Epithelial cell of esophagus (primary cell): ENCODE data around the gene CADPS.

Experiments
- DNase-seq: peaks from one replicate; pipeline ENCODE4 v3.0.0; 2010; ENCODE audit warnings: low read depth
- H3K4me3 ChIP-seq: 2 replicates; pipeline ENCODE4 v1.5.1; 2011; ENCODE audit warnings: mild to moderate bottlenecking, low read length, control low read depth
- CTCF ChIP-seq: IDR thresholded peaks from 2 replicates; pipeline ENCODE4 v1.5.1; 2011; ENCODE audit warnings: low read depth, mild to moderate bottlenecking, low read length, control low read depth, inconsistent platforms; ENCODE audit not compliant: insufficient read depth; ENCODE audit errors: missing control alignments

CADPS gene

DNA sequence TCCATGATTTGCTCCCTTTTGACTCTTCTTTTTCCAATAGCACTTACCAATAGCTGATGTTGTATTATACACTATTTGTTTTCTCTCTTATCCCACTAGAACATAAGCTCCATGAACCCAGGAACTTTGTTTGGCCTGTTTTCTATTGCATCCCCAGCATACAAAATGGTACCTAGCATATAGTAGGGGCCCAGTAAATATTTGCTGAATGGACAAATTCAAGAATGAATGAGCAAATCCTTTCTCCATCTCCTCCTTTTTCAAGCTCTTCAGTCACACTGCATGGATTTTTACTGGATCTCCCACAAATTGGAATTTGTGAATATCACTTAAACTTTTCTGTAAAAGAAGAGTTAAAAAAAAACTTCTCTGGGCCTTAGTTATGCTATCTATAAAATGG is 435.2 kb downstream of the CADPS start:
- TF ChIP-seq CTCF = no peak
- no peak for DNase-seq
- H3K4me3 ChIP-seq = no peak overlapping the region

DNA sequence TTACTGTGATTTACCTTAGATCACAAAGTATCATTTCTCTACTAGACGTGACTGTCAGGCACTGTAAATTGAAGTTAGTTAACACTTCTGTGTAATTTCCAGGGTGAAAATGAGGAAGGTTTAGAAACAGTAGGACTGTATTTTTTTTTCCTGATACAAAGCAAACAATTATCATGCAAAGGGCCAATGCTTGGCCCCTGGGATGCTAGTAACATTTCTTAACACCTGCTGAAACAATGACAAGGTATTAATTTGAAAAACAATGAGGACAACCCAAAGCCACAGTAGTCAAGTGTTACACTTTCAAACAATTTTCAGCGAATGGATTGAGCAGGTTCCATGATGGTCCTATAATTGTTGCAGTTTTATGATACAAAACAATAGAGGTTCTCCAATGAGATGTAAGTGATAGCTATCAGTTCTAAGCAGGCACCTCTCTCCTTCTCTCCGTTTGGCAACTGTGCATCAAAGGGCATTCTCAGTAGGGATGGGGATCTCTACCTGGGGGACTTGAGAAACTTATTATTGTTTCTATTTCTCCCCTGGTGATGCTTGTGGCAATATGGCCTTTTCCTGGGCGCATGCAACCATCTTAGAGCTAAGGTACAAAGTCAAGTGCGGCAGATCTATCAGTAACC is 435.9 kb downstream of the CADPS start:
- no peak for DNase-seq
- H3K4me3 ChIP-seq = no peak overlapping the region
- TF ChIP-seq CTCF = no peak

DNA sequence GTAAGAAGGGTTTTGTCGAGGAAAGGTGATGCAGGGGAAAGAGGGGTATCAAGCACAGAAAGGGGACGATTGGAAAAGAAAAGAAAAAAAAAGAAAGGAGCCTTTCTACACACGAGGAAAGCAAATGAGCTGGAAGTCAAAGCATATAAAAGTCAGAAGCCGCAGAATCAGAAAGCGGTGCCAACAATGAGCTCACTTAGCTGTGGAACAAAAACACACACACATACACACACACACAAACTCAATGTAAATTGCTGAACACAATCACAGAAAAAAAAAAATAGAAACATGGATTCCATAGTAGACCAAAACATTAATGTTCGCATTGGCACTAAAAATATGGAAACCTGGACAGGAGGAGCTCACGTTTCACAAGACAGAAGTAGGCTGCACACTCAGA is 438.4 kb downstream of the CADPS start:
- no peak for TF ChIP-seq CTCF
- no peak overlapping the region for H3K4me3 ChIP-seq
- no peak for DNase-seq

DNA sequence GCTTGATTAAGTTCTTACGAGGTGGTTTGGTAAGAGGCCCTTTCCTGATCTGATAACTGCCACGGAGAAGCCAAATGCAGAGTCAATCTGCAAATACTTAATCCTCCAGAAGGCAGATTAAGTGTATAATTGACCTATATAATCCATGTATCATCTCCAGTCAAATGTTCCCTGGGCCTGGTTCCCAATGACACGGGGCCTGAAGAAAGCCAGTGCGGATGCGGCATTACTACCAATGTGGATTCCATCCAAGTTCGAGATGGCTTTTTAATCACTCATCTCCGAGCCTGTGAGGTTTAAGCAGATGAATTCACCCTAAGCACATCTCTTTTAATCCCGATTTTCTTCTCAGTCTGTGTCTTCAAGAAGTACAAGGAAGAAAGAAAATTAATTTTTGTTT is 441.8 kb downstream of the CADPS start:
- H3K4me3 ChIP-seq = no peak overlapping the region
- TF ChIP-seq CTCF = no peak
- DNase-seq = no peak

DNA sequence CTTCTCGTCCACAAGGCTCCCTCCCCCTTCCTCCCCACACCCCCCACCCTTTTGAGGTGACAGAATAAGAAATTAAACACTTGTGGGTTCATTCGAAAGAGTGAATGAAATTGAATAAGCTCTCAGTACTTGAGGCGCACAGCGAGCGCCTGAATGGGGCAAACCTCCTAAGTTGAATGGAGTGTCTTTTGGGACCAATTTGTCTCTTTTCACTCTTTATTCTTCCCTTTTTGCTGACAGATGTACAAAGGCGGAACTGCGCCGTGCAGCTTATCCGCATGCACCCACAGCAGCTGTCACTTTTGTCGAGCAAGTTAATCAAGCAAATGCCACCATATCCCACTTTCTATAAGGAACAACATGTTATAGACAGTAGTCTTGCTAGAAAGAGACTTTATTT is 454.0 kb downstream of the CADPS start:
- H3K4me3 ChIP-seq = no peak overlapping the region
- TF ChIP-seq CTCF = no peak
- no peak for DNase-seq

GRCh38 chr3:62416144-62416543 is 459.1 kb downstream of the CADPS start:
- no peak for DNase-seq
- TF ChIP-seq CTCF = no peak
- H3K4me3 ChIP-seq = no peak overlapping the region

DNA sequence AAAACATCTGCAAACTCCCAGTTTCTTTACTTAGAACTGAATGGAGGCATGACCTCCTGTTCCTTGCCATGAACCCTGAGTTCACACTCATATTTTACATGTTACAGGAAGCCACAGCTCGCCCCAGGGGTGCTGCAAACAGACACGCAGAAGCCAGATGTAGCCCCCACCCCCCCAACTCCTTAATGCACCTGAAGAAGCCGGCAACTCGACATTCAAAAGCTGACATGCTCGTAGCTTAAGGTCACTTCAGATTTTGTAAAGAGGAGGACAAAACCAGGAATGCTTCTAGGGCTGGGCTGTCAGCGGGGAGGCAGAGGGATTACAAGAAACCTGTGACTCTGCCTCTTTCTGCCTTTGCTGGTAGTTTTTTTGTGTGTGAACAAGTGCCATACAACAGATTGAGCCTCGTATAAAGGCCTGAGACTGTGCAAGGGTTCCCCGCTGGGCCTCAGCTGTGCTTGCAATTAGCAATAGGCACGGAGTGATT is 459.9 kb downstream of the CADPS start:
- H3K4me3 ChIP-seq = no peak overlapping the region
- TF ChIP-seq CTCF = no peak
- no peak for DNase-seq
